Measurements from ENCODE around the gene AFTPH.

Gene AFTPH, protein sequence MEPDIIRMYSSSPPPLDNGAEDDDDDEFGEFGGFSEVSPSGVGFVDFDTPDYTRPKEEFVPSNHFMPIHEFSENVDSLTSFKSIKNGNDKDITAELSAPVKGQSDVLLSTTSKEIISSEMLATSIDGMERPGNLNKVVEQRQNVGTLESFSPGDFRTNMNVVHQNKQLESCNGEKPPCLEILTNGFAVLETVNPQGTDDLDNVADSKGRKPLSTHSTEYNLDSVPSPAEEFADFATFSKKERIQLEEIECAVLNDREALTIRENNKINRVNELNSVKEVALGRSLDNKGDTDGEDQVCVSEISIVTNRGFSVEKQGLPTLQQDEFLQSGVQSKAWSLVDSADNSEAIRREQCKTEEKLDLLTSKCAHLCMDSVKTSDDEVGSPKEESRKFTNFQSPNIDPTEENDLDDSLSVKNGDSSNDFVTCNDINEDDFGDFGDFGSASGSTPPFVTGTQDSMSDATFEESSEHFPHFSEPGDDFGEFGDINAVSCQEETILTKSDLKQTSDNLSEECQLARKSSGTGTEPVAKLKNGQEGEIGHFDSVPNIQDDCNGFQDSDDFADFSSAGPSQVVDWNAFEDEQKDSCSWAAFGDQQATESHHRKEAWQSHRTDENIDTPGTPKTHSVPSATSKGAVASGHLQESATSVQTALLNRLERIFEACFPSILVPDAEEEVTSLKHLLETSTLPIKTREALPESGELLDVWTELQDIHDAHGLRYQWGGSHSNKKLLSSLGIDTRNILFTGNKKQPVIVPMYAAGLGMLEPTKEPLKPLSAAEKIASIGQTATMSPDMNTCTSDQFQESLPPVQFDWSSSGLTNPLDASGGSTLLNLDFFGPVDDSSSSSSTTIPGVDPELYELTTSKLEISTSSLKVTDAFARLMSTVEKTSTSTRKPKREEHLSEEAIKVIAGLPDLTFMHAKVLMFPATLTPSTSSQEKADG

DNA sequence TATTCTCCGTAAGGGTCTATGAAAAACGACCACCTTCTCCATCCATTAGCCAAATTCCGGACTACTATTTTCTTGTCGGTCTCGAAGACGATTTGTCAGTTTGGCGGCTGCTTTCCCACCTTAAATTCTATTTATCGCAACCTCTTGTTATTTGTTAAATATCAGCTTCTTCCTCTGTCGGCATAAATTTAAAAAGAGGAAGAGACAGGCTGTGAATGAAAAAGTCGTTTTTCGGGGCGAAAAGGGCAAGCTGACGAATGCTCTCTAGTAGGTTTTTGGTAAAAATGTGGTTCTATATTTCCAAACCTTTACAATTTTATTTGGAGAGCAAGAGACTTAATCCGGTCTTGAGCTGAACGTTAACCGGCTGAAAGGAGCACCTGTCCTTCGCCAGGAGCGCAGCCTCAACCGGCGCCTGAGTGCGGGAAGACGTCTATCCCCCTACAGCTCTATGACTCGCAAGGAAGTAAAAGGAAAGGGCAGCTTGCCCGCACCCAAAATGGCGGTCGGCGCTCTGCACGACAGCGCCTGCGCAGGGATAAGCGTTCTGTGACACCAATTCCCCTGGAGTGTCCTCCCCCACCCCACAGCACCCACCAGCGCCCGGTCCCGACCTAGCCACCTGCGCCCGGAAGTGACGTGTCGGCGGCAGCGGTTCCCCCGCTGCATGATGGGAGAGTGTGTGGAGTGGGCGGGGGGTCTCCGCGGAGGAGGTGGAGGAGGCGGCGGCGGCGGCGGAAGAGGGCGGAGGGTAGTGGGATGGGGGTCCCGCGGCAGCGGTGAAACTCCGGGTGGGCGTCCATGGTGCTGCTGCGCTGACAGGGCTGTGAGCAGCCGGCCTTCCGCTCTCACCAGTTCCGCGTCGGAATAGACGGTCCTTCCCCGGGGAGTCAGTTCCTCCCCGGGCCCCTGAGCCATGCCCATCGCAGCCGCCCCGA, at the start of gene AFTPH:
AFTPH (plus strand) TSS at position 663 of the 938 bp plus-strand sequence. CDS start 27,147 bp downstream, outside the sequence.
- peak; percentile 99 for DNase-seq

DNA sequence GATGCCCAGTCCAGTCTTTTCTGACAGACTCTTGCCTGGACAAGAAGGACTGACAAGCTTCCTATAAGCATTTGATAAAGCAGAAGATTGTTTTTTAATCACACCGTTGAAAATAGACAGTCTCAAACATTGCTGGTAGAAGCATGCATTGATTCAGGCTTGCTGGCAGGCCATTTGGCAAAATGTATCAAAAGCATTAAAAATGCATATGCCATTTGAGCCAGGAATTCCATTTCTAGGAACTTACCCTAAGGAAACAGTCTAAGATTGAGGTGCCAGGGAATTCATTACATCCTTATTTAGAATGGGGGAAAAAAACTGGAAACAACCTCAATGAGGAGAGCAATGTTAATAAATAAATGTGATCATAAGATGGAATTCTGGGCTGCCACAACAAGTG, 49.5 kb upstream of the AFTPH start:
- no peak for DNase-seq

DNA sequence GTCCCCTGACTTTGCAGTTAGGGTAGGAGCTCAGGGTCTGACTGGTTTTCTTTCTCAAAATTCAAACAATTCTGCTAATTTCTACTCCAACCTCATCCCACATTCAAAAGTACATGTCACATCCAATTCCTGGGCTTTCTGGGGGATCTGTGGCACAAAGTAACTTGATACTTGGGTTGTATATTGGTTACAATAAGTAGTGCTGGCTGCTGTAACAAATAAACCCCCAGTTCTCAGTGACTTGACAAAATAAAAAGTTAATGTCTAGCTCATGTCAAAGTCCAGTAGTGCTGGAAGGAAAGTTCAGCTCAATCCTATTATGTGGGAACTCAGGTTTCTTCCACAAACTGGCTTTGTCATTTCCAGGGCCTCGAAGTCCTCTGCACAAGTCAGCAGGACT, 47.1 kb upstream of the AFTPH start:
- no peak for DNase-seq

DNA sequence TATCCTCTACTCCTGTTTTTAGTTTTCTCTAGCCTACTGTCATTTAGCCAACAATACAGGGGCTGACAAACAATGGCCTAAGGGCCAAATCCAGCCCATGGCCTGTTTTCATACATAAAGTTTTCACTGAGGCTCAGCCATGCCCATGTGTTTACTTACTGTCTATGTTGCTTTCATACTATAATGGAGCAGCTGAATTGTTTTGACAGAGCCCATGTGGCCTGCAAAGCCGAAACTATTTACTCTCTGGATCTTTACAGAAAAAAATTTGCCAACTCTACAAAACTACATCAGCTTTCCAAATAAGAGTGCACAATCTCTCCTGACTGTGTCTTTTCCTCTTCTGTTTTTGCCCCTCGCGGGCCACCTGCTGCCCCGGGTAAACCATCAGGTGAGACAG, 46.1 kb upstream of the AFTPH start:
- no peak for DNase-seq

DNA sequence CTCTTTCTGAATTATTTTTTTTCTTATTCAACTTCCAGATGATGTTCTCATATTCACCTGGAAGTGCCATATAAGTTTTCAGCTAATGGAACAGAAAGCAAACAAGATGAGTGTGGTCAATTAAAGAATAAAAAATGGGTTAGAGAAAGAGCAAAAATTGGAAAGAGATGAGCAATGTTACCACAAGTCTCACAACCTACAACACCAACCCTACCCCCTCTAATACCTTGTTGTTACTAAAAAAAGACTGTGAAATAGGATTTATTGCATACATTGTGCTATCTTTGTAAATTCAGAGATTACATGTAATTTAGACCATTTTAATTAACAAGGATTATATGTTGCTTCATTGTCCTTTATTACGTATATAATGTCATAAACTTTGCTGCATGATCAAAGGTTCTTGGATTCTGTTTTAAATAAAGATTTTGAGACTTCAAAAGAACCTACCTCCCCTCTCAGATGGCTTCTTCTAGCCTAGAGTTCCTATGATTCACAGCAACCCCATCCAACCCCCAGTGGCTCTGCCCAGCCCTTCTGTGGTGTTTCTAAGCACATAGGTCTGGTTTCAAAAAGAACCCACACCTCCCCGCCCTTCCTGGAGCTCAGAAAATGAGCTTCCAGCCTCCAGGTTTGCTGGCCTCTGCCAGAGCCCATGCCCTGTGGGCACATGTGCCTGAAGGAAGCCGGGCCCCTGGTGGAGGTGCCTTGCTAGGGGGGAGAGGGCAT, 45.5 kb upstream of the AFTPH start:
- no peak for DNase-seq

DNA sequence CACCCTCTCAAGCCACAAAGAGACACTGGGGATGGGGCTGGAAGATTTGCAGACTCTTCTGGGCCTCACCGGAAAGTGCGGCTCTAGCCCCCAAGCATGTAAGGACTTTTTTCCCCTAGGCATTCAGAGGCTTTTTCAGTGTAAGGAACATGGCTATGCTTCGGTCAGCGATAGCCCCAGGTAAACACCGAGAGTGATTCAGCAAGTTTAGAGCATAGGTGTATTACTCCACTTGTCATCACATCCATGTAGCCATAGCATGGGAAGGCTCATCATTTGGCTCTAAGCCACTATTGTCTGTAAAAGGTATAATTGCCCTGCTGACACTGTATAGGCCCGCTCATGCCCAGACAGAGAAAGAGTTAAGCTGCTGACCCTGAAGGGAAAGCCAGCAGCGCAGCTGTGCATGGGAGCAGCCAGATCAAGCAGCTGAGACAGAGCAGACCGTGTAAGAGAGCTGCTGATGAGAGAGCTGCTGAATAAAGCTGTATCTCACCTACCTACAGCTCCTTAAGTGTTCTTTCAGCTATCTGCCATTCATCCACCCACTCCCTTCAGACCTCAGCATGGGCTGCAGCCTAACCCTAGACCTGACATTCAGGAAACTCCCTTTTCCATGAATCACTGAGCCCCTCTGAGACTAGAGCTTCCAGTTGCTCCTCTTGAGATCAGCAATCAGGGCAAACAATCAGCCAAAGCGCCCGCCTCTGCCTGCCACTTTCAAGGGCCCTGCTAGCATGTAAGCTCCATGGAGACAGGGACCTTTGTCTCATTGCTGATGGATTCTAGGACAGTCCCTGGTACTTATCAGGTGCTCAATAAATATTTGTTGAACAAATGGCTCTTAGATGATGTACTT, 44.6 kb upstream of the AFTPH start:
- no peak for DNase-seq

DNA sequence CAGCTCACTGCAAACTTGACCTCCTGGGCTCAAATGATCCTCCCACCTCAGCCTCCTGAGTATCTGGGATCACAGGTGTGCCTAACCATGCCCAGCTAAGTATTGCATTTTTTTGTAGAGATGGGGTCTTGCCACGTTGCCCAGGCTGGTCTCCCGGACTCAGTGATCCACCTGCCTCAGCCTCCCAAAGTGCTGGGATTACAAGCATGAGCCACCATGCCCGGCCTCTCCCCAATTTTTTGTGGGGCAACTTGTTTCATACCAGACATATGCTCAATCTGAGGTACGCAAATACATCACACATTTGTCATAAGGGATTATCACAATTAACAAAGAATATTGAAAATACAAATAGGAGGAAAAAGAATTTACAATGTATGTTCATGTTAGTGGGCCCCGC, 42.5 kb upstream of the AFTPH start:
- DNase-seq, result no peak

DNA sequence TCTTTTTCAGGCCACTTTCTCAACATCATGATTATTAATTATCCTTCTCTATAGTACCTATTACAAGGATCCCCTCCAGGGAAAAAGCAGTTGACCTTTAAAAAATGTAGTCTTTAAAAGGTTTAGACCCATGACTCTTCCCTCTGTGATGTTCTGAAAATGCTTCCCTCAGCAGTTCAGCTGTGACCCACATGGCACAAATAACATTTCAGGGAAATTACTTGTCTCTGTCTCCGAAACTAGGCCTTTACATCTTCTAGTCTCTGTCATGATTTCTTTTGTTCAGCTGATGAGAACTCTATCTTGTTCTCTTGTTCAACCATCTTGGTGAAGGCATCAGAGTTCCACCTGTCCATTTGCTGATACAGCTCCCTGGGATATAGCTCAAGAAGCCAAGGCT, 41.9 kb upstream of the AFTPH start:
- DNase-seq, result no peak

DNA sequence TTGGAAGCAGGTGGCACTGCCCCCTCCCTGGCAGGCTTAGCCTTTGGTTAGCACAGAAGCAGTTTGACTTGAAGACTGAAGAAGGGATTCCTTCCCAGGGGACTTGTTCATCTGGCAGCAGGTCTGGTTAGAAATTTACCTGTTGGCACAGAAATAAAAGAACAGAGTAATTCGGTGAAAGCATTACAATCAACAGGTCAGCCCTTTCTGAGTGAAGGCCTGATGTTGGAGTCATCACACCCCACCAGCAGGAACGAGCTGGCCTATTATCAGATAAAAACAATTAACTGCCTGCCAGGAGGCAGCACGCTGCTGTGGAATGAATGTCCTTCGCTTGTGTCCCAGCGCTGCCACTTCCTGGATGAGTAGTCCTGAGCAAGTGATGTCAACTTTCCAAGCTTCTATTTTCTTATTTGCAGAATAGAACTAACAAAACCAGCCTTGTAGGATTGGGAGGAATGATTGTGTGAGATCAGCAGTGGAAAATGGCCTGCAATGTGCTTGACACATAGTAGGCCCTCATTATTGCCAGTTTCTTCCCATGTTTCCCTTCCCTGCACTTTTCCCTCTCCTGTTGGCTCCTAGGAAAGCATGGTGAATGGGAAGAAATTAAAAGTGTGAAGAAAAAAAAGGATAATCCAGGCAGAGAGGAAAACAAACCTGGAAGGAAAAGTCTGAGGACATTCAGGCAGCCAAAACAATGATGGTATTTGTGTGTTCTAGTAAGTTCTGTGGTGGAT, 41.2 kb upstream of the AFTPH start:
- no peak for DNase-seq

DNA sequence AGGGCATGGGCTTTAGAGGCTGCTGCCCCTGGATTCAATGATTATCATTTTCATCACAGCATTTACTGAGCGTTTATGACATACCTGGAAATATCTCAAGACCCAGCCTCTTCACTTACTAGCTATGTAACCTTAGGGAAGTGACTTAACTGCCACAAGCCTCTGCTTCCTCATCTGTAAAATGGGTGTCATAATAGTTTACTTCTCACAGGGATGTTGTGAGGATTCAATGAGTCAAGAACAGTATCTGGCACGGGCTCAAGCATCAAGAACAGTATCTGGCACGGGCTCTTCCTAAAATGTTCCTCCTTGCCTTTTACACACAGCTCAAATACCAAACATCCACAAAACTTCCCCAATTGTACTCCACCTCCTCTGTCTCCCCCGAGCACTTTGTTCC, 38.8 kb upstream of the AFTPH start:
- peak; percentile 69 for DNase-seq

DNA sequence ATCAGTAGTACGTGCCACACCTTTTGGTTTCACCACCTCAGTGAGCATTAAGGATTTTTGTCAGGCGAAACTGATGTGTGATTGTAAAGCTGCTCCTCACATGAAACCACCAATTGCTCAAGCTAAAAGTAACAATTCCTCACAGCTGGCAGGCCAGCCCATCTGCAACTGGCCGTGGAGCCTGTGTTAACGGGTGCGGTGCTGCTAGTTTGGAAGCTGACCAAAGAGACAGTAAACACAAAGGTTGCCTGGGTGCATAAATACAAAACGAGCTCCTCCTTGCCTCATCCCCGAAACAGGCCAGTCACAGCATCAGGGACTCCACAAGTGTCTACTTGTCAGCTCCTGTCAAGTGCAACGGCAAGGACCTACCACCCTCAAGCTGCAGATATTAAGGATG, 38.2 kb upstream of the AFTPH start:
- DNase-seq, result no peak

DNA sequence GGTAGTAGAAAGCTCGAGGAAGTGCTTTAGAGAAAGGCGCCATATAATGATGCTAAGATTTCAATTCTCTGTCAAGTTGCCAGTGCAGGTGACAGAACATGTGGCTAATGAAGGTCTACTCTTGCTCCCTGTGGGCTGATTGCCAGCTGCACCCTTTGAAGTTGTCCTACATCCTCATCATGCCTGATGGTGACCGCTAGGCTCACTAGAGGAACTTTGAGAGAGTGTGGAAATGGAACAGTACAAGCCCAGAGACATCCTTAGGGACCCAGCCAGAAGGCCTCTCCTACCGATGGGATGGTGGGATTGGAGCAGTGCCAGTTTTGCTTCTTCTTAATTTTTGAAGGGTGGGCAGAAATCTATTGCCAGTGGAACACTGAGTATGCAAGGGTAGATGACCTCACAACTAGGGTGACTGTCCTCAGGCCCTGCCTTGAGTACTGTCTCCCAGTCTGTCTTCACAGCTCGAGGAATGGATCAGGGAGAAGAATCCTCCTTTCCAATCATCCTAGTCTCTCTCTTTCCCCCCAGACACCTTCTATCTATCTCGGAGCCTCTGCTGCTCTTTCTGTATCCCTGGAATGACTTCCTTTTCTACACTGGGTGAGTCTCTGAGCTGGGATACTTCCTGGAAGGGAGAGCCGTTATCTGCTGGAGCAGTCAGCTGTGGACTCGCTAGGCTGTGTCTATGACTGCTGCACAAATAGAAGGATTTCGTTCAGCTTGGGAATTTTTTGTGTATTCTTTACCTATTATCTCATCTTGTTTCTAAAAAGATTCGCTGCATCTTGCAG, 36.7 kb upstream of the AFTPH start:
- DNase-seq, result no peak

DNA sequence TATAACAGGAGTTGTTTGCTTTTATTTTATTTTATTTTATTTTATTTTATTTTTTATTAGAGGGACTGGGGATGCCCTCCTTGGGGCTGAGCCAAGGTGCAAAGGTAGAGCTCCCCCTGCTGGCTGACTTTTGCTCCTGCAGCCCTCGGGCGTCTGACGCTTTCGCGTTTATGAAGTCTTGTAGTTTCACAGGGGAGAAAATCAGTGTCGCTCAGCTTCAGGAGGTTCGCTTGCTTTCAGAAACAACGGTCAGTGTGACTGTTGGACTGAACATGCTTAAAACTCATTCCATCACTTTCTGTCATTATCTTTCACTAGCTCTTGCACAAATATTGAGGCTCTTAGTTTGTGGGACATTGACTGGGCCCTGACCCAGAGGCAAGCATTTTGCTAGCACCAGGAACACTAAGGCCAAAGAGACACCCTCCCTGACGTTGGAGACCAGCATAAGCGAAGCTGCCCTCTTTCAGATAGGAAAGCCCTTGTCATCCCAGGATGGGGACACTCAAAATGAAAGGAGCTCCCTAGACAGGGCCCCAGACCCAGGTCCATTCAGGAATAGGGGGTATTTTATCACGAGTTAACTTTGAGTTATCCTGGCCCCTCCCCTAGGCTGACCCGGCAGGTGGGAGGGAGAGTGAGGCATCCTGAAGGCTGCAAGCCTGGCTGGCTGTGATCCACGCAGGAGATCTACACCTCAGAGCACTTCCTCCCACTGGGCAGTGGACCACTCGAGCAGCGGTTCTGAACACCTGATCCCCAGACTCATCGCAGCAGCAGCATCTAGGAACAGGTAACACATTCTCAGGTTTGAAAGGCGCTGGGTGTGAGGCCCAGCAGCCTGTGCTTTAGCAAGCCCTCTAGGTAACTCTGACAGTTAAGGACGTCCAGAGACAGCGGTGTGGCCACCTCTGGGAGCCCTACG, 35.8 kb upstream of the AFTPH start:
- peak; percentile 68 for DNase-seq

DNA sequence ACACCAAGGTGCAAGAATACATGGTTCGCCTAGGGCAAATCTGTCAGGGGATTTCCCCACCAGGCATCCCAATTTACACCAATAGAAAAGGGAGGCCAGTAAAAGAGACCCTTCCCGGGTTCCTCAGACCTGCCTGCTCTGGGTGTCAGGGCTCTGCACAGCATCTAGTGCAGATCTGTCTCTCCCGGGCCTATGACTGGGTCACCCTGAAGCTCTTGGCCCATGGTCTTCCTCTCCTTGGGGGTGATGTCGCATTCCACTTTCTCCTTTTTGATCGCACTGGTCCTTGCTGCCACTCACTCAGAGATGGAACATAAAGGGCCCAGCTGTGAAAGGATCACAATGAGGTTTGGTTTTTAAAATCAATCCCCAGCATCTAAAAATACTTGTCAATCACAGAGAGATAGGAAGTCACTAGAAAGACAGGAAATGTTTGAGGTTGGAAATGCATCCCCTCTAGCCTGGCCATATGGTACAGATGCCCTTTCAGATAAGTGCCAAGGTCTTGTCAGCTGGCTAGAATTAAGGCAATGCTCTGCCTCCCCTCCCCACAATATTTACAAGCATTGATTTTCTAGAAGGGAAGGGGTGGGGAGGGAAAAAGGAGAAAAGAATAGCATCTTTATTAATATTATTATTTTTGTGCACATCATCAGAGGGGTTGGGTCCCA, 34.9 kb upstream of the AFTPH start:
- DNase-seq, result no peak

DNA sequence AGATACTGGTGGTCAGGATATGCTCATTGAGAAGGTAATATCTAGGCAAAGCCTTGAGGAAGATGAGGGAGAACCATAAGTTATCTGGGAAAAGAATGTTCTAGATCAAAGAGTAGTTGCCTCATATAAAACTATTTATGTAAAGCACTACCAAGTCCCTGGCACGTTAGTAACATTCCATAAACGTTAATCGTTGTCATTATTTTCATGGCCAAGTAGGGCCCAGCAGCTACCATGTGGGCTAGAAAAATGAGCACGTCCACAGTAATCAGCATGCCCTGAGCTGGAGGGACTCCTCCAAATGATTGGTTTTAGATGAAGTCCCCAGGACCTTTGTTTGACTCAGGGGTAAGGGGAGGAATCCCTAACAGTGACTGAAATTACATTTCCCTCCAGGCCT, 32.7 kb upstream of the AFTPH start:
- no peak for DNase-seq

DNA sequence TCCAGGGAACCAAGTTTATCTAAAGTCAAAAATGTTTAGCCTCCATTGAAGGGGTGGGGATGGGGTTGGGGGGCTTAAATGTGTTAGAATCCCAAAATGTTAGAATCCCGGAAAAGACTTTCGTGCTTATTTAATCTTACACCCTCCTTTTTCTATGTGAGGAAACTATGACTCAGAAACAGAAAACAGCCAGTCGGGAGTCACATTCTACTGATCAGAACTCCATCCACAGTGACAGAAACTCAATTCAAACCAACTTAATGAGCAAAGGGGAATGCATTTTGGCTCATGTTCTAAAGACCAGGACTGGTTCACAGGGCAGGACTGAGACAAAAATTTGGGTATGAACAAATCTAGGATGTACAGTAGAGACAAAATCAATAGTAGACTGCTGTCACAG, 31.9 kb upstream of the AFTPH start:
- no peak for DNase-seq

DNA sequence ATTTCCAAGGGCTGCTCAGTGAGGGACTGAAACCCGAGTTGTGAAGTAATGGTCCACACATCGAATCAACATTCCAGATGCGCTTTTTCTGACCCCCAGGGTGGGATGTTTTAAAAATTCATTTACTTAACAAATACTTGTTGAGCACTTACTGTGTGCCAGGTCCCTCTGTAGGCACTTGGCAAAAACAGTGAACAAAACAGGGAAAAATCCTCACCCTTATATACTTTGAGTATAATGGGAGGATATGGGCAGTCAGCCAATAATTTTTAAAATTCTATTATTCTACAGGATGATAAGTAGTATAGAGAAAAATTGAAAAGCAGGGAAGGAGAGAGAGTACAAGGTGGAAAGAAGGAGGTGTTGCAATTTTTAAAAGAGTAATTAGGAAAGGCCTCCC, 31.3 kb upstream of the AFTPH start:
- DNase-seq, result no peak

DNA sequence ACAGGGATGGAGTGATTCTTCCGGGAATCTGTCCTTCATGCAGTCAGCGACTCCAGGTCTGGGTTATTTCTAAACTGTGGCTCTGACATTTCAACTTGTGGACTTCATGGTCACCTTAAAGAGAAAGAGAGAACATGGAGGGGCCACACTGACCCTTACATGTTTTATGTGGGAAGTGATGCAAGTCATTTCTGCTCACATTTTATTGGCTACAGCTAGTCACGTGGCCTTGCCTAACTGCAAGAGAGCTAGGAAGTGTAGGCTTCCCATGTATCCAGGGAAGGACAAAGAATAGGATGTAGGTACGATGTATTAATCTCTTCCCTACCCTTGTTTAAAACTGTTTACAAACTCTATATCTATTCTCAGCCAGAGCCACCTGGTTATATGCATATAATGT, 30.3 kb upstream of the AFTPH start:
- no peak for DNase-seq
